Measurements from ENCODE around the gene CACNA1I. TPM values are rescaled to one million over a fixed set of nuclear protein-coding genes. Genes with fewer than 3 reads are reported as not detected.

CACNA1I gene
- total and polyA plus RNA-seq, 2 donors (not counting 3 experiments of a cell fraction or from before 2014, with no cell fraction given): not detected

DNA sequence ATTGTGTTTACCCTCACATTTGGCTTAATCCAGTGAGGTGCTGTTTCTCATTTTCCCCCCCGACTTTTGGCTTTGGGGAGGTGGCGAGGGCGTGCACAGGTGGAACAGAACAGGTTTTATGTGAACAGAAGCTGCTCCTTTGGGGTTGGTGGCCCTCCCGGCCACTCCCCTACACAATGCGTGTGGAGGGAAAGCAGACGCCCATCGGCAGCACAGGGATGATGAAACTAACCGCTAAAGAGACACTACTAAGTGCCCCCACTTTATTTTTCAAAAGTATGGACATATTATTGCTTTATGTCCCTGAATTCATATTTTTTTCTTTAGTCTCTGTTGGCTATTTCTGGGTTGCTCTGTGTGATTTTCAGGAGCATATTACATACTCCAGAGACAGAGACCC lies 162.1 kb downstream of the CACNA1I start:
- no peaks in the 10 kb centered on the region for H3K9me1 ChIP-seq (replicated peaks; ENCODE audit: control insufficient read depth, extremely low read depth, insufficient read depth, low read length)
- no TSS peak for BruUV-seq (replicated peaks)
- no peaks in the 10 kb centered on the region for H3K9me3 ChIP-seq (replicated peaks; ENCODE audit: control insufficient read depth, insufficient read depth, low read length)
- H3K4me3 ChIP-seq (replicated peaks in 1 of 3; ENCODE audit: insufficient read depth in 1 of 3, low read depth in 1 of 3, low read length in 3 of 3): no peak overlapping the region
- no peaks in the 10 kb centered on the region for H4K20me1 ChIP-seq (replicated peaks; ENCODE audit: control insufficient read depth, extremely low read depth, insufficient read depth, low read length)
- H3K9ac ChIP-seq (replicated peaks; ENCODE audit: extremely low read depth, insufficient read depth, low read length): no peak overlapping the region
- no peak overlapping the region for H3K27ac ChIP-seq (ENCODE audit: insufficient read depth, low read depth, low read length)
- no peak overlapping the region for H2AFZ ChIP-seq (ENCODE audit: low read depth, low read length)
- dilution Hi-C loops (cut with MboI; ENCODE audit: extremely low pct_ligation_motif_present, low sequenced_read_pairs): no loop called here
- FAIRE-seq (no peak), DNase-seq (ENCODE audit: low read depth, low spot score) (no peak)
- CTCF ChIA-PET: no interaction called here
- POLR2A ChIA-PET: no interaction called here
- H3K36me3 ChIP-seq (ENCODE audit: control insufficient read depth in 2 of 2, extremely low read depth in 1 of 2, insufficient read depth in 2 of 2, low read length in 2 of 2): no peaks in the 10 kb centered on the region
- intact Hi-C loops (cut with micrococcal nuclease): no loop called here
- no peak overlapping the region for H3K4me2 ChIP-seq (ENCODE audit: insufficient read depth, low read length)
- TF ChIP-seq FOS (IDR thresholded peaks at IDR 0.05; ENCODE audit: borderline replicate concordance, insufficient read depth, low read length): no peak
- TF ChIP-seq MYC (IDR thresholded peaks at IDR 0.05; ENCODE audit: low read depth, low read length): no peak
- TF ChIP-seq GATA2 (IDR thresholded peaks at IDR 0.05; ENCODE audit: insufficient read depth, insufficient read length, low read depth, low read length): no peak
- TF ChIP-seq, protein P1, sequence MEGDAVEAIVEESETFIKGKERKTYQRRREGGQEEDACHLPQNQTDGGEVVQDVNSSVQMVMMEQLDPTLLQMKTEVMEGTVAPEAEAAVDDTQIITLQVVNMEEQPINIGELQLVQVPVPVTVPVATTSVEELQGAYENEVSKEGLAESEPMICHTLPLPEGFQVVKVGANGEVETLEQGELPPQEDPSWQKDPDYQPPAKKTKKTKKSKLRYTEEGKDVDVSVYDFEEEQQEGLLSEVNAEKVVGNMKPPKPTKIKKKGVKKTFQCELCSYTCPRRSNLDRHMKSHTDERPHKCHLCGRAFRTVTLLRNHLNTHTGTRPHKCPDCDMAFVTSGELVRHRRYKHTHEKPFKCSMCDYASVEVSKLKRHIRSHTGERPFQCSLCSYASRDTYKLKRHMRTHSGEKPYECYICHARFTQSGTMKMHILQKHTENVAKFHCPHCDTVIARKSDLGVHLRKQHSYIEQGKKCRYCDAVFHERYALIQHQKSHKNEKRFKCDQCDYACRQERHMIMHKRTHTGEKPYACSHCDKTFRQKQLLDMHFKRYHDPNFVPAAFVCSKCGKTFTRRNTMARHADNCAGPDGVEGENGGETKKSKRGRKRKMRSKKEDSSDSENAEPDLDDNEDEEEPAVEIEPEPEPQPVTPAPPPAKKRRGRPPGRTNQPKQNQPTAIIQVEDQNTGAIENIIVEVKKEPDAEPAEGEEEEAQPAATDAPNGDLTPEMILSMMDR (IDR thresholded peaks at IDR 0.05; ENCODE audit: extremely low read depth in 1 of 2, insufficient read depth in 1 of 2, low read depth in 1 of 2, low read length in 2 of 2): no peak
- TF ChIP-seq EZH2 (IDR thresholded peaks at IDR 0.05; ENCODE audit: borderline replicate concordance, low read depth, low read length, severe bottlenecking): no peak
- no peak for TF ChIP-seq POLR2AphosphoS5 (IDR thresholded peaks at IDR 0.05; ENCODE audit: insufficient read depth, low read depth, low read length)
- no peak for TF ChIP-seq JUN (IDR thresholded peaks at IDR 0.05; ENCODE audit: borderline replicate concordance, insufficient read depth, insufficient read length, low read depth)
- no peak for TF ChIP-seq POLR2A (IDR thresholded peaks at IDR 0.05; ENCODE audit: low read depth, low read length)
- TF ChIP-seq, protein P2, sequence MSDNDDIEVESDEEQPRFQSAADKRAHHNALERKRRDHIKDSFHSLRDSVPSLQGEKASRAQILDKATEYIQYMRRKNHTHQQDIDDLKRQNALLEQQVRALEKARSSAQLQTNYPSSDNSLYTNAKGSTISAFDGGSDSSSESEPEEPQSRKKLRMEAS (IDR thresholded peaks at IDR 0.05; ENCODE audit: insufficient read depth, insufficient read length): no peak
- peaks cover 3 to 5% of the 10 kb centered on the region in 2 experiments for H3K27me3 ChIP-seq (ENCODE audit: control insufficient read depth in 2 of 2, insufficient read depth in 2 of 2, low read length in 2 of 2)
- H3K4me1 ChIP-seq (ENCODE audit: control insufficient read depth, extremely low read depth, insufficient read depth, low read length): no peaks in the 10 kb centered on the region
- H3K79me2 ChIP-seq (ENCODE audit: control insufficient read depth, insufficient read depth, low read length): no peaks in the 10 kb centered on the region
